NCI-H1436 treated with DMSO at 0.1 percent for 48 hours (cell line): ENCODE measurements around the gene CDC42SE1.

ENCODE experiments used
- DNase-seq: peaks from one replicate; lab custom pipeline; 2025; lab: John Stamatoyannopoulos, UW

Gene CDC42SE1

DNA sequence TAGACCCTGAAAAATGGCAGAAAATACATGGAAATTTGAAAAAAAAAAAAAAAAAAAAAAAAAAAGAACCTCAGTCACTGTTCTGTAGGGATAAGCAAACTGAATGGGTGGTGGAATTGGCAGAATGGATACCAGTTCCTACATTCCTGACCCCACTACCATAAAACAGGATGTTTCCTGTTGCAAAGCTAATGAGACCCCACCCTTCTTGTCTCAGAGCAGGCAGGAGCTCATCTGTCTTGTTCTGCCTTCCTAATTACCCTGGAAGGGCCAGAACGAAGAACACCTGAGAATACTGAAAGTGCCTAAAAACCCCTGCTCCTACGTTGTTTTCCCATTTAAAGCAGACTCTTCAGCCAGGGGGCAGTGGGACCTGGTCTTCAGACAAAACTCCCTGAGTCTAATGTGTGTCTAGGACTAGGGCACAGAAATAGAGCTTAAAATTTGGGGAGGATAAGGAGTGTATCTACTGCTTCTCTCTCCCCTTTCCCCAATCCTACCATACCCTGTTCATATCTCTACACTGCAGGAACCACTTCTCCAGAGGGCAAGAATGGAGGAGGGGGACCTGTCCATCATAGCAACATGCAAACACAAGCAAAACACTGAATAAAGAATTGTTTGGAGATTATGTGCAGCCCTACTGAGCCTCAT, 7.9 kb downstream of the CDC42SE1 start:
- no peak for DNase-seq

DNA sequence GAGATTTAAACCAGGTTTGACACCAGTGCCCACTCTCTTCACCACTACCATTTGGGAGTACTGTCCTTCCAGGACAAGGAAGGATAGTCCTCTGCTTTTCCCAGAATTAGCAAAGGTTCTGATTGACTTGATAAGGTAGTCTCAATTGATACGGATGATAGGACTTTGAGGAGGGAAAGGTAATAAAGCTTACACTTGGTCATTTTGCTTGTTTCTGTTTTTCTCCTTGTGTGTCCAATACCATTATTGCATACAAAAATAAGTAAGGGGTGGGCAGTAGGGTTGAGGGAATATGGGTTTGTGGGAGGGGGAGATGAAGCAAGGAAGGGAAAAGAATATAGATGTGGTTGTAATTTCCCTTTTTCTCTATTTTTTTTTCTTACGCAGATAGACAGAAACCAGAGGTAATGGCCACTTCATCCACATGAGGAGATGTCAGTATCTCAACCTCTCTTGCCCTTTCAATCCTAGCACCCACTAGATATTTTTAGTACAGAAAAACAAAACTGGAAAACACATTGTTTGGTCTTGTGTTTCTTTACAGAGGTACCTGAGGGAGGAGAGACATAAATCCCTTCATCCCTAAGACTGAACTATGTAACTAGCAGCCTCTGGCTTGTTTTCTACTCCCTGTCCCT, 9.3 kb downstream of the CDC42SE1 start:
- DNase-seq: no peak

- DNase-seq: no peak
Observed at GRCh38 chr1:151049458-151049857, 10.0 kb downstream of the CDC42SE1 start.

DNA sequence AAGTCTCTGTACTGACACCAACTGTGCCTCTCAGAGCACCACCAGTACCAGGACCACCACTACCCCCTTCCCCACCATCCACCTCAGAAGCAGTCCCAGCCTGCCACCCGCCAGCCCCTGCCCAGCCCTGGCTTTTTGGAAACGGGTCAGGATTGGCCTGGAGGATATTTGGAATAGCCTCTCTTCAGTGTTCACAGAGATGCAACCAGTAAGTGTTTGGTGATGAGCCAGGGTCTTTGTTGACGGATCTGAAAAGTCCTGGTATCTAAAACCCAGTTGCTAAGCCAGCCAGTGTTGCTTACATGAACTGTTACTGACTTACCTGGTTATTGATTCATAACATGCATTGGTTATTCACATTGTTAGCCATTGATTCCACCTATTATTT, 10.8 kb downstream of the CDC42SE1 start:
- DNase-seq: no peak

- no peak for DNase-seq
Observed at GRCh38 chr1:151047925-151048644, 11.3 kb downstream of the CDC42SE1 start.

GRCh38 chr1:151047591-151047924, 11.9 kb downstream of the CDC42SE1 start, which contains the start of gene C1orf56:
C1orf56 (plus strand) TSS chr1:151047751; CDS start chr1:151047848, 97 bp downstream.
- DNase-seq: no peak

- no peak for DNase-seq
Observed at GRCh38 chr1:151043163-151043562, 16.3 kb downstream of the CDC42SE1 start.

DNA sequence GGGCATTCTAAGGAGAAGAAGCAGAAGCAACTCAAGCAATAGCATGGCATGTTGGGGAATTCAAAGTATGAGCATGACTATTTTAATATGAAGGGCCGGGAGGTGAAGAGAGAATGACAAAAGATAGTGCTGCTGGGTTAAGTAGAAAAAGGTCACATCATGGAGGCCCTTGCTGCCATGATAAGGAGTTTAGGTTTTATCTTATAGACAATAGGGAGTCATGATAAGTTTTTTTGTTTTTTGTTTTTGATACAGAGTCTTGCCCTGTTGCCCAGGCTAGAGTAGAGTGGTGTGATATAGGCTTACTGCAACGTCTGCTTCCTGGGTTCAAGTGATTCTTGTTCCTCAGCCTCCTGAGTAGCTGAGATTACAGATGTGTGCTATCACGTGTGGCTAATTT, 19.9 kb downstream of the CDC42SE1 start:
- DNase-seq: no peak

DNA sequence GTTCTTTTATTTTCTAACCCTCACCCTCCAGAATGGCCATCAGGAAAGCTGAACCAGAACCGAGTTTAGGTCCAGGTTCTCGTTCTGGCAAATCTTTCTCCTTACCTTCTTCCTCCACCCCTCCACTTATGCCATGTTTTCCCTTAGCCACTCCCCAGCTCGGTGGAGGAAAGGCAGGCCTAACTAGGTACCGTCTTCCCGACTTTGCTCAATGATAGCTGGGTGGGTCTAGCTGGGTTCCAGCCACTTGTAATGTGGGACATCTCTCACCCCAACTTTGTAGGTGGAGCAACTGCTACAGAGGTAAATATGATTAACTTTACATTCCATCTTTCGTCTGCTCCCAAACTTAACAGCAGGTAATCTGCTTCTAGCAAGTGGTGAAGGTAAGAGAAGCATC, 22.4 kb downstream of the CDC42SE1 start:
- no peak for DNase-seq

DNA sequence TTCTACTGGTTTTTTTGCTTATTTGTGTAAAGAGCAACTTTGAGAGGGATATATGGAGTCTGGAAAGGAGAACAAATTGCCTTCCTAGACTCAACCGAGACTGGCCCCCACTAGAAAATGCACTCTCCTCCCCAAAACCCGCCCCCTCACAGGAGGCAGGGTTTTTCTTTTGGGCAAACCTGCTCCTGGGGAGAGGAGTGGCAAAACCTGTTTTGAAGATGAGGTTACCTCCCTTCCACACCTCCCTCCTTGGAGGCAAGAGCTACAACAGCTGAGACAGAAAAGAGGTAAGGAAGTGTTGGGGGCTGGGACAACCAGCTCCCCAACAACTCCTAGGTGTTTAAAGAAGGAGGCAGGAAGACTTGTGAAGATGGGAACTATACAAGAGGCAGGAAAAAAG, 23.1 kb downstream of the CDC42SE1 start, which contains the start of gene BNIPL:
Gene BNIPL, plus strand, starts transcription at position 231 of the 400 bp plus-strand sequence. Its CDS starts 140 bp downstream, at position 371.
- no peak for DNase-seq

DNA sequence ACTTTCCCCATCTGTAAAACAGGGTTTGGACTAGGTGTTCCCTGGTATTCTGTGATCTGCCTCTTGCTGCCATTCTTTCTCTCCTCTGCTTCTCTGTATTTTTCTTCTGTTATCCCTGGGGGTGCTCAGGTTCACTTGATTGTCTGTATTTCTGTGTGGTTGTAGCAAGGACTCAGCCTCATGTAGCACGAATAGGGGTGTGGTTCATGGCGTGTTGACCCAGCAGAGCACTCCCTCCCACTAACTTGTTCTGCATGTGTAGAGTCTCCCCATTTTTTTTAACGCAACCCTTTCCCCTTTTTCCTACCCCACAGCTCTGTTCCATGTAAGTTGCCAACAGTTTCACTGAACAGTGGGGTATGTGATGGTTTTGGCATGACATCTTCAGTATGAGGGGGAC, 24.3 kb downstream of the CDC42SE1 start:
- no peak for DNase-seq

DNA sequence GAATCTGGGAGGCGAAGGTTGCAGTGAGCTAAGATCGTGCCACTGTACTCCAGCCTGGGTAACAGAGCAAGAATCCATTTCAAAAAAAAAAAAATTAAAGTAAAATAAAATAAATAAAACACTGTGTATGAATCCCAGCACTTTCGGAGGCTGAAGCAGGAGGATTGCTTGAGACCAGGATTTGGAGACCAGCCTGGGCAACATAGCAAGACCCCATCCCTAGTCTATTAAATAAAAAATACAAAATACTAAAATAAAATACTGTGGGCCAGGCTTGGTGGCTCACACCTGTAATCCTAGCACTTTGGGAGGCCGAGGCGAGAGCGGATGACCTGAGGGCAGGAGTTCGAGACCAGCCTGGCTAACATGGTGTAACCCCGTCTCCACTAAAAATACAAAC, 27.3 kb downstream of the CDC42SE1 start:
- DNase-seq: no peak

- no peak for DNase-seq
Observed at GRCh38 chr1:151026460-151026859, 33.0 kb downstream of the CDC42SE1 start.

GRCh38 chr1:151024540-151025146, 34.8 kb downstream of the CDC42SE1 start:
- no peak for DNase-seq

DNA sequence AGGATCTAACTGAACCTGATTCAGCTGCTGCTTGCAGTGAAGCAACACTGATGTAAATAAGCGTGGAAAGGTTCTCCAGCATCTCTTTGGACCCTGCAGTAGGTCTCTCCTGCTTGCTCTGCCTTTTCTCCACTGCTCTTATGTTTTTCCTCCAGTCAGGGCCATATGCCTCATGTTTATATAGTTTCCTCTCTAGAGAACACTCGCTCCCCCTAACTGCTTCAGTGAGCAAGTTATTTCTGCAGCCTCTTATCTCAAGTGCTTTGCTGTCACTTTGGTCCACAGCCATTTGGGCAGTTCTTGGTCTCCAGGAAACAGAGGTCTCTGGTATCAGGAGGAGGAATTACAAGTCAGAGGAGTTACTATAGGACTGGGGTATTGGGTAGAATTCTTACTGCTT, 45.9 kb downstream of the CDC42SE1 start:
- no peak for DNase-seq

GRCh38 chr1:151012684-151013471, 46.5 kb downstream of the CDC42SE1 start:
- no peak for DNase-seq

- no peak for DNase-seq
Observed at GRCh38 chr1:151011154-151011850, 48.1 kb downstream of the CDC42SE1 start.

GRCh38 chr1:151010346-151010726, 49.1 kb downstream of the CDC42SE1 start:
- DNase-seq: no peak

GRCh38 chr1:151009674-151010345, 49.6 kb downstream of the CDC42SE1 start:
- DNase-seq: no peak

DNA sequence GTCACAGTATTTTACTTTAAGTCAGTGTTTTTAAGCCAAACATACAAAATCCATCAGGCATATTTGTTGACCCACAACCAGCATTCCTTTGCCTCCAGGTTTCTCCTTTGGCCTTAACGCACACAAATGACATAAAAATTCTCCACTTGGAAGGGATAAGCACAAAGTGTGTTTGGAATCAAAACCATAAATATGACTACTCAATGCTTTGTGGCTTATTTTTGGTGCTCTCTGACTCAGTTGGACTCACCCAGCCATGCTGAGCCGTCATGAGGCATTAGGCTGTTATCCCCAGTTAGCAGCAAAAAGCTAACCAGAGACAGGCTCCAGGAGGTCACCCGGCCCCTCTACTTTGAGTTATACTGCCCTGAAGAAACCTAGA, 50.2 kb downstream of the CDC42SE1 start:
- DNase-seq: no peak
